Neural cell (in vitro differentiated cells): ENCODE measurements around the gene MAD1L1. TPM values are rescaled to one million over a fixed set of nuclear protein-coding genes. Genes with fewer than 3 reads are reported as not detected.

Experiments
- H2AFZ ChIP-seq: fragments of 200-600, 300-800 bp; sonication (generic), shearing (Covaris generic); 2 replicates; pipeline ENCODE4 v1.6.0; 2014; ENCODE audit warnings: low read depth, mild to moderate bottlenecking, antibody characterized with exemption, low read length, moderate library complexity
- H3F3A ChIP-seq: fragments of 200-600 bp; shearing (Covaris generic); 2 replicates; pipeline ENCODE4 v1.6.1; 2016; ENCODE audit warnings: mild to moderate bottlenecking, moderate library complexity, mixed read lengths, antibody characterized with exemption, low read length; ENCODE audit not compliant: insufficient read depth, poor library complexity, severe bottlenecking
- H3K27ac ChIP-seq: fragments of 200-600, 300-800 bp; sonication (generic), shearing (Covaris generic); 2 replicates; pipeline ENCODE4 v1.5.1; 2014; ENCODE audit warnings: mild to moderate bottlenecking, low read length, moderate library complexity
- H3K27me3 ChIP-seq: fragments of 300-800, 200-600 bp; sonication (generic), shearing (Covaris generic); 2 replicates; pipeline ENCODE4 v1.6.0; 2014; ENCODE audit warnings: mild to moderate bottlenecking, low read depth, low read length, moderate library complexity; ENCODE audit not compliant: insufficient read depth
- H3K36me3 ChIP-seq: fragments of 300-800, 200-600 bp; sonication (generic), shearing (Covaris generic); 2 replicates; pipeline ENCODE4 v1.5.1; 2014; ENCODE audit warnings: mild to moderate bottlenecking, antibody characterized with exemption, low read length, moderate library complexity; ENCODE audit not compliant: insufficient read depth
- H3K4me2 ChIP-seq: fragments of 300-800, 200-600 bp; sonication (generic), shearing (Covaris generic); 2 replicates; pipeline ENCODE4 v1.6.0; 2014; ENCODE audit warnings: mild to moderate bottlenecking, low read length
- H3K4me3 ChIP-seq: fragments of 300-800, 200-600 bp; sonication (generic), shearing (Covaris generic); 2 replicates; pipeline ENCODE4 v1.5.1; 2014; ENCODE audit warnings: mild to moderate bottlenecking, low read length, moderate library complexity
- H3K79me2 ChIP-seq: fragments of 200-600 bp; shearing (Covaris generic); replicated peaks from 2 replicates; pipeline ENCODE4 v1.6.0; 2014; ENCODE audit warnings: mild to moderate bottlenecking, low read length, moderate library complexity; ENCODE audit not compliant: insufficient read depth
- H3K9ac ChIP-seq: fragments of 300-800, 200-600 bp; sonication (generic), shearing (Covaris generic); 2 replicates; pipeline ENCODE4 v1.6.1; 2016; ENCODE audit warnings: mild to moderate bottlenecking, low read length, mixed read lengths
- H3K9me2 ChIP-seq: fragments of 200-600 bp; shearing (Covaris generic); 2 replicates; pipeline ENCODE4 v1.6.1; 2016; ENCODE audit warnings: mild to moderate bottlenecking, low read length, mixed read lengths; ENCODE audit not compliant: insufficient read depth
- H3K9me3 ChIP-seq: fragments of 200-600, 300-800 bp; sonication (generic), shearing (Covaris generic); 2 replicates; pipeline ENCODE4 v1.6.1; 2016; ENCODE audit warnings: mild to moderate bottlenecking, mixed run types, low read length, moderate library complexity, mixed read lengths
- H4K20me1 ChIP-seq: fragments of 200-600 bp; shearing (Covaris generic); 2 replicates; pipeline ENCODE4 v1.6.1; 2016; ENCODE audit warnings: mild to moderate bottlenecking, mixed run types; ENCODE audit not compliant: insufficient read depth
- EP300 ChIP-seq: fragments of 450-650 bp; conservative IDR thresholded peaks from 2 replicates; pipeline ENCODE4 v1.6.1; 2014; ENCODE audit warnings: antibody characterized with exemption, mild to moderate bottlenecking, moderate library complexity; ENCODE audit not compliant: poor library complexity, severe bottlenecking
- EZH2 ChIP-seq: fragments of 200-600, 300-800 bp; shearing (Covaris generic), sonication (generic); IDR thresholded peaks from 2 replicates; pipeline ENCODE4 v1.6.1; 2014; ENCODE audit warnings: antibody characterized with exemption, low read length, borderline replicate concordance, mild to moderate bottlenecking; ENCODE audit not compliant: insufficient read depth, poor library complexity, severe bottlenecking
- MXI1 ChIP-seq: fragments of 450-650 bp; conservative IDR thresholded peaks from 2 replicates; pipeline ENCODE4 v1.6.1; 2014; ENCODE audit warnings: antibody characterized with exemption, mild to moderate bottlenecking; ENCODE audit not compliant: poor library complexity, severe bottlenecking
- POLR2AphosphoS5 ChIP-seq: IDR thresholded peaks from 2 replicates; pipeline ENCODE4 v1.6.1; 2012
- RAD21 ChIP-seq: fragments of 450-650 bp; conservative IDR thresholded peaks from 2 replicates; pipeline ENCODE4 v1.6.1; 2014; ENCODE audit warnings: antibody characterized with exemption, mild to moderate bottlenecking, moderate library complexity
- SMC3 ChIP-seq: fragments of 450-650 bp; conservative IDR thresholded peaks from 2 replicates; pipeline ENCODE4 v1.6.1; 2014; ENCODE audit warnings: antibody characterized with exemption, mild to moderate bottlenecking, moderate library complexity; ENCODE audit not compliant: poor library complexity
- TAF1 ChIP-seq: IDR thresholded peaks from 2 replicates; pipeline ENCODE4 v1.6.1; 2012; ENCODE audit warnings: low read depth
- polyA plus RNA-seq: library from polyadenylated mRNA; depleted of rRNA; stranded (reverse); fragments of >200 nt; gene quantifications from 2 replicates; pipeline ENCODE4 v1.2.3, GENCODE V29; 2014
- TF ChIP-seq, protein P1 (sequence below): fragments of 450-650 bp; IDR thresholded peaks from 2 replicates; pipeline ENCODE4 v1.5.1; 2014; ENCODE audit warnings: antibody characterized with exemption, mild to moderate bottlenecking, moderate library complexity; ENCODE audit not compliant: poor library complexity, severe bottlenecking
- TF ChIP-seq, protein P2 (sequence below): IDR thresholded peaks from 2 replicates; pipeline ENCODE4 v1.6.1; 2012; ENCODE audit warnings: borderline replicate concordance

Gene MAD1L1
- polyA plus RNA-seq, 1 donor from 2014 or later, result 31.4 TPM

GRCh38 chr7:2266911-2267310 lies 34.2 kb upstream of the MAD1L1 start:
- no peak overlapping the region for H3K9ac ChIP-seq
- H3F3A ChIP-seq, result no peaks in the 10 kb centered on the region
- no peaks in the 10 kb centered on the region for H3K36me3 ChIP-seq
- H4K20me1 ChIP-seq, result no peaks in the 10 kb centered on the region
- H3K27me3 ChIP-seq, result no peaks in the 10 kb centered on the region
- H3K9me3 ChIP-seq, result no peaks in the 10 kb centered on the region
- no peak overlapping the region for H3K4me2 ChIP-seq
- H3K27ac ChIP-seq, result no peak overlapping the region
- no peak overlapping the region for H2AFZ ChIP-seq
- no peaks in the 10 kb centered on the region for H3K9me2 ChIP-seq
- H3K4me3 ChIP-seq, result no peak overlapping the region
- TF ChIP-seq SMC3 (no peak), MXI1 (no peak), POLR2AphosphoS5 (no peak), TAF1 (no peak), EP300 (no peak), RAD21 (no peak), EZH2 (no peak)
- TF ChIP-seq, protein P1, sequence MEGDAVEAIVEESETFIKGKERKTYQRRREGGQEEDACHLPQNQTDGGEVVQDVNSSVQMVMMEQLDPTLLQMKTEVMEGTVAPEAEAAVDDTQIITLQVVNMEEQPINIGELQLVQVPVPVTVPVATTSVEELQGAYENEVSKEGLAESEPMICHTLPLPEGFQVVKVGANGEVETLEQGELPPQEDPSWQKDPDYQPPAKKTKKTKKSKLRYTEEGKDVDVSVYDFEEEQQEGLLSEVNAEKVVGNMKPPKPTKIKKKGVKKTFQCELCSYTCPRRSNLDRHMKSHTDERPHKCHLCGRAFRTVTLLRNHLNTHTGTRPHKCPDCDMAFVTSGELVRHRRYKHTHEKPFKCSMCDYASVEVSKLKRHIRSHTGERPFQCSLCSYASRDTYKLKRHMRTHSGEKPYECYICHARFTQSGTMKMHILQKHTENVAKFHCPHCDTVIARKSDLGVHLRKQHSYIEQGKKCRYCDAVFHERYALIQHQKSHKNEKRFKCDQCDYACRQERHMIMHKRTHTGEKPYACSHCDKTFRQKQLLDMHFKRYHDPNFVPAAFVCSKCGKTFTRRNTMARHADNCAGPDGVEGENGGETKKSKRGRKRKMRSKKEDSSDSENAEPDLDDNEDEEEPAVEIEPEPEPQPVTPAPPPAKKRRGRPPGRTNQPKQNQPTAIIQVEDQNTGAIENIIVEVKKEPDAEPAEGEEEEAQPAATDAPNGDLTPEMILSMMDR, result no peak
- TF ChIP-seq, protein P2, sequence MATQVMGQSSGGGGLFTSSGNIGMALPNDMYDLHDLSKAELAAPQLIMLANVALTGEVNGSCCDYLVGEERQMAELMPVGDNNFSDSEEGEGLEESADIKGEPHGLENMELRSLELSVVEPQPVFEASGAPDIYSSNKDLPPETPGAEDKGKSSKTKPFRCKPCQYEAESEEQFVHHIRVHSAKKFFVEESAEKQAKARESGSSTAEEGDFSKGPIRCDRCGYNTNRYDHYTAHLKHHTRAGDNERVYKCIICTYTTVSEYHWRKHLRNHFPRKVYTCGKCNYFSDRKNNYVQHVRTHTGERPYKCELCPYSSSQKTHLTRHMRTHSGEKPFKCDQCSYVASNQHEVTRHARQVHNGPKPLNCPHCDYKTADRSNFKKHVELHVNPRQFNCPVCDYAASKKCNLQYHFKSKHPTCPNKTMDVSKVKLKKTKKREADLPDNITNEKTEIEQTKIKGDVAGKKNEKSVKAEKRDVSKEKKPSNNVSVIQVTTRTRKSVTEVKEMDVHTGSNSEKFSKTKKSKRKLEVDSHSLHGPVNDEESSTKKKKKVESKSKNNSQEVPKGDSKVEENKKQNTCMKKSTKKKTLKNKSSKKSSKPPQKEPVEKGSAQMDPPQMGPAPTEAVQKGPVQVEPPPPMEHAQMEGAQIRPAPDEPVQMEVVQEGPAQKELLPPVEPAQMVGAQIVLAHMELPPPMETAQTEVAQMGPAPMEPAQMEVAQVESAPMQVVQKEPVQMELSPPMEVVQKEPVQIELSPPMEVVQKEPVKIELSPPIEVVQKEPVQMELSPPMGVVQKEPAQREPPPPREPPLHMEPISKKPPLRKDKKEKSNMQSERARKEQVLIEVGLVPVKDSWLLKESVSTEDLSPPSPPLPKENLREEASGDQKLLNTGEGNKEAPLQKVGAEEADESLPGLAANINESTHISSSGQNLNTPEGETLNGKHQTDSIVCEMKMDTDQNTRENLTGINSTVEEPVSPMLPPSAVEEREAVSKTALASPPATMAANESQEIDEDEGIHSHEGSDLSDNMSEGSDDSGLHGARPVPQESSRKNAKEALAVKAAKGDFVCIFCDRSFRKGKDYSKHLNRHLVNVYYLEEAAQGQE, result no peak
- H3K79me2 ChIP-seq, result no peaks in the 10 kb centered on the region

- no peak overlapping the region for H3K4me3 ChIP-seq
- H2AFZ ChIP-seq, result no peak overlapping the region
- no peaks in the 10 kb centered on the region for H3K9me2 ChIP-seq
- H4K20me1 ChIP-seq, result no peaks in the 10 kb centered on the region
- H3K9me3 ChIP-seq, result no peaks in the 10 kb centered on the region
- no peaks in the 10 kb centered on the region for H3K79me2 ChIP-seq
- no peaks in the 10 kb centered on the region for H3K36me3 ChIP-seq
- H3K9ac ChIP-seq, result no peak overlapping the region
- H3K27me3 ChIP-seq, result no peaks in the 10 kb centered on the region
- H3K4me2 ChIP-seq, result no peak overlapping the region
- H3K27ac ChIP-seq, result no peak overlapping the region
- TF ChIP-seq, protein P2, result no peak
- TF ChIP-seq EZH2 (no peak), TAF1 (no peak), POLR2AphosphoS5 (no peak), MXI1 (no peak), SMC3 (no peak), EP300 (no peak), RAD21 (no peak)
- TF ChIP-seq, protein P1, result no peak
- H3F3A ChIP-seq, result no peaks in the 10 kb centered on the region
These were observed 31.4 kb upstream of the MAD1L1 start for GRCh38 chr7:2264158-2264557.
